NCI-H748 treated with DMSO at 0.1 percent for 48 hours (cell line): ENCODE measurements around the gene TMEM131L.
"Not testable (repeated sequence)": the region's sequence is repeated elsewhere in the genome, so short reads cannot be mapped to it uniquely, and the experiment has no call there.

Experiments
- DNase-seq: peaks from one replicate; lab custom pipeline; 2025; lab: John Stamatoyannopoulos, UW

Gene TMEM131L

DNA sequence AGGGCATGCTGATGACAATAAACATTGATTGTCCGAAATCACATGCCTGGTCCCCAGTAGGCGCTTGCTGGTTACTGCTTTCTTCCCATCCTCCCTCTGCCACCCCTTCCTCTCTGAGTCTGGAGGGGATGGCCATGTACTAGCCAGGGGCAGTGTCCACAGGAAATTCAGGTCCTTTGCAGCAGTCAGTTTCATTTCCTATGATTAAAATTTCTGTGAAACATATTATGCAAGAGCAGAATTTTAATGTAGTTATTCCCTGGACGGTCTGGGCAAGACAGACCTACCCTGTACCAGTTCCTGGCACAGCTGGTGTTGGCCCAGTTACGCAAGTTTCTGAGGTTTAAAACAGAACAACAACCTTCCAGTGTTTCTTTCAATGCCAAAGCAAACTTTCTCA is 189.8 kb downstream of the TMEM131L start:
- DNase-seq = no peak

DNA sequence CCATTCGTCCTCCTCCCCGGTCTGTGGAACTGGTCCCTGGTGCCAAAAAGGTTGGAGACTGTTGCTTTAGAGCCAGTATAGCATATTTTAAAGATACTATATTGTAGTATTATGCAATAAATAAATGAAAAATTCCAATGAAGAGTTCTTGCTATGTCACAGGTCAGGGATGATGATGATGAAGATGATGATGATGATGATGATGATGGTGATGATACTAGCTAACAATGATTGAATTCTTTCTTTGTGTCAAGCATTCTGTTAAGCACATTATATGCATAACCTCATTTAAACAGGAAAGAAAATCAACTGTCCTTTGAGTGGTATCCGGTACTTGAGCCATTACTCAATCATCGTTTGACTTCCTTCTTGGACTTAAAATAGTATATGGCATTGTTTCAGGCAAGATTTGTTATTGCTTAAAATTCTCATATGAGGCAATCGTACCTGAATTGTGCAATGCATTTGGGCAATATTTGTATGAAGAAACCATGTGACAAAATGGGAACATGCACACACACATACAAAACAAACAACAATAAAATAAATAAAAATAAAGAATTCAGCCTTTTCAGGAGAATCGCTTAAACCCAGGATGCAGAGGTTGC is 195.2 kb downstream of the TMEM131L start:
- DNase-seq = no peak

DNA sequence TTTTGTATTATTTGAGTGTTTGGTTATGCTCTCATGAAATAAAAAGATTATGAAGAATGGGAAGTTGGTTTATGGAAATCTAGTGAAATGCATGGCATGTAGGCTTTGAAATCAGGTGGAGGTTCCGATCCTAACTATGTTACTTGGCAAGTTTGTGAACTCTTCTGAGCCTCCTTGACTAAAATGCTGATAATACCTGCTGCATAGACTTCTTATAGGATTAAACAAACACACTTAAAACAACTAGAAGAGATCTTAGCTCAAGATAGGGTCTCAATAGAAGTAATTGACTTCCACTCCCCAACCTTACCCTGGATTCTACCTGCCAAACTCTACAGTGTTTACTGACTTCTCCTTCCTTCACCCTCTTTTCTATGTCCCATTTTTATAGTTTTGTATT is 195.7 kb downstream of the TMEM131L start:
- no peak for DNase-seq

- no peak for DNase-seq
Observed at GRCh38 chr4:153663667-153664066, 197.5 kb downstream of the TMEM131L start.

DNA sequence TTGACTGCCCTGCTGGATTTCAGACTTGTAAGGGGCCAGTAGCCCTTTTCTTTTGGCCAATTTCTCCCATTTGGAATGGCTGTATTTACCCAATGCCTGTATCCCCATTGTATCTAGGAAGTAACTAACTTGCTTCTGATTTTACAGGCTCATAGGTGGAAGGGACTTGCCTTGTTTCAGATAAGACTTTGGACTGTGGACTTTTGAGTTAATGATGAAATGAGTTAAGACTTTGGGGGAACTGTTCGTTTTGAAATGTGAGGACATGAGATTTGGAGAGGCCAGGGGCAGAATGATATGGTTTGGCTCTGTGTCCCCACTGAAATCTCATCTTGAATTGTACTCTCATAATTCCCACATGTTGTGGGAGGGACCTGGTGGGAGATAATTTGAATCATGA is 200.3 kb downstream of the TMEM131L start:
- DNase-seq = not testable (repeated sequence)

- DNase-seq = no peak
Observed at GRCh38 chr4:153668647-153669046, 202.5 kb downstream of the TMEM131L start.

DNA sequence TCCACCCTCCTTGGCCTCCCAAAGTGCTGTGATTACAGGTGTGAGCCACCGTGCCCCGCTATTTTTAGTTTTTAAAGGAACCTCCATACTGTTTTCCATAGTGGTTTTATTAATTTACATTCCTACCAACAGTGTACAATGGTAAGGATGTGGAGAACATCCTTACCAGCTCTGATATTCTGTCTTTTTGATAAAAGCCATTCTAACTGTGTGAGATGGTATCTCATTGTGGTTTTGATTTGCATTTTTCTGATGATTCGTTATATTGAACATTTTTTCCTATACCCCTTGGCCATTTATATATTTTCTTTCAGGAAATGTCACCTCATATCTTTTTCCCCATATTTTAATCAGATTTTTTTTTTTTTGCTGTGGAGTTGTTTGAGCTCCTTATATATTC is 203.7 kb downstream of the TMEM131L start:
- no peak for DNase-seq

- DNase-seq = no peak
Observed at GRCh38 chr4:153676486-153676885, 210.3 kb downstream of the TMEM131L start.

DNA sequence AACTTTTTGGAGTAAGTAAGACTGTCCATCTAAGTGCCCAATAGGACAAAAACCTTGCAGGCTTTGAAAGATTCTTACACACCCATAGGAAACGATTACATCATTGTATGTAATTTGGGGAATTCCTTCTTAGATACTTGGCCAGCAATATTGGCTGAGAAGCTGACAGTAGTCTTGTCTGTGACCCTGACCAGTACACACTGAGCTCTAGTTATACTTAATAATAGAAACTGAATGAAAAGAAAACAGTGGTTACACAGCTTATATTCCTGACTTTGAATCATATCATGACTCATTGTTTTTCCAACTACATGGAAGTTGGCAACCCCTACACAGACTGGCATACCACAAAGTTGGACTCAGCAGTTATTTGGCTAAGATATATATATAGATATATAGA is 210.8 kb downstream of the TMEM131L start:
- DNase-seq = no peak

DNA sequence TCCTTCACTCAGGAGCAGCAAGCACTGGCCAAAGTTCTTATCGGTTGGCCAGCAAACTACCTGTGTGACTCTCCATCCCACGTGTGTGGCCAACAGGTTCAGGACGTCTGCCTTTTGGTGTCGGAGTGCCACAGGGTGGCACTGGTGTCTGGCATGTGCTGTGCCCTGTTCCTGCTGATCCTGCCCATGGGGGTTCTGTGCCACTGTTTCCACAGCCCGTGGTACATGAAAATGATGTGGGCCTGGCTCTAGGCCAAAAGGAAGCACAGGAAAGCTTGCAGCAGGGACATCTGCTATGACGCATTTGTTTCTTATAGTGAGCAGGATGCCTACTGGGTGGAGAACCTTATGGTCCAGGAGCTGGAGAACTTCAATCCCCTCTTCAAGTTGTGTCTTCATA is 213.3 kb downstream of the TMEM131L start:
- no peak for DNase-seq

DNA sequence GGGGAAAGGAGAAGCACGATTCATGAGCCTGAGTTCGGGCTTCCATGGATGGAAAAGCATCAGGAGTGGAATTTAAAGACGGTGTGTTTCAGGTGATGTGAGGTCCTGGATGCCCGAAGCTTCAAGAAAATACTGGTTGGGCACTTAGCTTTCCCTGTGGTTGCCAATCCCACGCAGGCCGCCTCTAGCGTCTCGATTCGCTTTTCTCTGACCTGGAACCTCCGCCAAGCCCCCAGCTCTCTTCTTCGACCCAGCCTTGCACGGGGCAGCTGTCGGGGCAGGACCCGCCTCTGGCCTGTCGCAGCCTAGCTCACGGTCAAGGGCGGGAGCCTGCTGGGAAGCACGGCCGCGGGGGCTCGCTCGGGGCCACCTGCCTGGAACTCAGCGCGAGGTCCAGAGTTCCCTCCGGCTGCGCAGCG is 217.6 kb downstream of the TMEM131L start:
- DNase-seq = no peak

DNA sequence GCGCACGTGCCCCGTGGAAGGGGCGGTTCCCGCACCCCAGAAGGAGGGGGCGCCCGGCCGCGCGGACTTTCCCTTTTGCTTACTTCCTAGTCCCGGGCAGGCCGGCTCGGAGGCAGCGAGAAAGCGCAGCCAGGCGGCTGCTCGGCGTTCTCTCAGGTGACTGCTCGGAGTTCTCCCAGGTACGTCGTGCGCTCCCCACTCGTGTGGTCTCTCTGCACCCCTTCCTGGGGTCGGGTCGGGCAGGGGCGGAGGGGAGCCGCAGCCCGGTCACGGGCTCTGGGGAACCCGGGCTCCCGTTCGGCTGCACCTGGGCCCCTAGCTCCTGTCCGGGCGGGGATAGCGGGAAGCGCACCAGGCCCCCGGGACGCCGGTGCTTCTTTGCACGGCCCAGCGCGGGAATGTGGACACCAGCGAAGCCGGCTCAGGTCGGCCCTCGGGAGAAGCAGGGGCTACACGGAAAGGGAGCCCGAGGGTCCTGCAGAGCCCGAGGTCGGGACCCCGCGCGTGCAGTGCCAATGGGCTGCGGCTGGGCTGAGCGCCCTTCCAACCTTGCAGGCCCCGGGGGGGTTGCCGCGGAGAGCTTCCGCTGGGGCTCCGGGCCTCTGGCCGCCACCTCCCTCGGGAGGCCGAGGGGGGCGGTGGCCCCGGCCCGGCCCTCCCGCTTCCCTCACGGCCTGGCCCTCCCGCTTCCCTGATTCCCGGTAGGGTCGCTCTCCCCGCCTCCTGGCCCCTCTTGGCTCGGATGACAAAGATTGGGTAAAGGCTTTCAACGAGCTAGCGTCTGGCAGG is 218.2 kb downstream of the TMEM131L start, which contains the start of gene TLR2:
TSS of gene TLR2 (plus strand) at position 99 of the 789 bp plus-strand sequence. CDS start 18,628 bp downstream, outside the sequence.
- no peak for DNase-seq

GRCh38 chr4:153684971-153685371 is 218.8 kb downstream of the TMEM131L start:
- no peak for DNase-seq
